8988T (cell line): ENCODE measurements around the gene PHF21A.
"Not testable (repeated sequence)": the region's sequence is repeated elsewhere in the genome, so short reads cannot be mapped to it uniquely, and the experiment has no call there.

Experiments
- DNase-seq: peaks from one replicate; pipeline ENCODE4 v3.0.0; 2011

The PHF21A gene

DNA sequence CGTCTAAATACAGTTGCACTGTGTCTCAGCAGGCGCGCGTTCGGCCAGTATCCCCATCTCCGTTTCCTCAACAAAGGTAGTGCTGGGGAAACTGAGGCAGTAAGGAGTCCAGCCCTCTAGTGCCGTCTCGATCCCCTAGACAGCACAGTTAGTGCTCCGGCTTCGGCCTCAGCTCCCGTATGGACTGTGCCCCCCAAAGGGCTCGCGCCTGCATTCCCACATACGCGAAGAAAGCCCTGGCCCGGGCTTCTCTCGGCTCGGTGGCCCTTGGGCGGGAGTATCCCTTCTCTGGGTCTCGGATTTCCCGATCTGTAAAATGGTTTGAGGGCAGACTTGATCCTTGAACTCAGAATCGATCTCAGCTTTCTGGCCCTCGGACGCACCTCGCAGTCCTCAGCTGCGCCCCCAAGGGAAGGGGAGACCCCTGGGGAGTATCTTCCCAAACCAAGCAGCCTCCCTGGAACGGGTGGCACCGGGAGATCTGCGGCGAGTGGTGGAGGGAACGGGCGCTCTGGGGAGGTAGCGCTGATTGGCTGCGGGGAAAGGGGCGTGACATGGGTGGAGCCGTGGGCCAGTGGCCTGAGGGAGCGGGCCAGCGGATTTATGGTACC, 202.8 kb downstream of the PHF21A start:
- DNase-seq: peak; percentile 99

DNA sequence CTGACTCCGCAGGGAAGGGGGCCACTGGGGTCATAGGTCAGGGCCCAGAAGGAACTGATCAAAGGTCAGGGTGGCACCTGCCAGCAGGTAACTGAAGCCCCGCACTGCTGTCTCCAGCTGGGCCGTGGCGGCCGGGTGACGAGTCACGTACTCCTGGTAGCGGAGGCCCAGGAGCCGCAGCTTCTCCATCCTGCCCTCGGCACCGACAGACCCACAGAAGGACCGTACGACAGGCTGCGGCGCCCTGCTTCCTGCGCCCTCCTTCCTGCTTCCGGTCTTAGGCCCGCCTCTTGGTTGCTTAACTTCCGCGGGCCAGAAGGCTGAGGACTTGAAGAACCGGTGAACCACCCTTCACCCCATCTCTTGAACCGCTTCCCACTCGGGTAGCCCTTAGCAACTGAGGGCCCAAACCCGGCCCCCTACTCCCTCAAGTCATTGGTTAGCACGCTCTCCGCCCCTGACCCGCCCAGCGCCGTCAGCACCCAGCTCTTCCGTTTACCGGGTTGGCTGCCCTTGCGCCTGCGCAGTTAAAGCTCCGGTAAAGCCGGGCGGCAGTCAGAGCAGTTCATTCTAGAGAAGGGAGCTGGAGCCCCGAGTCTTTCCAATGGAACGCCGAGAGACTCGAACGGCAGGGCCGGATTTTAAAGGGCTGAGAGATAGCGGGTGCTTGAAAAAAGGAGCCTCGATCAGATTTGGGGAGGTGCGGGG, 203.5 kb downstream of the PHF21A start, which contains the start of gene PEX16:
TSS of gene PEX16 (minus strand) at position 255 of the 708 bp plus-strand sequence. CDS start at position 189, 66 bp downstream.
- DNase-seq: peak; percentile 99

- DNase-seq: no peak
Observed at GRCh38 chr11:45917286-45917622, 204.0 kb downstream of the PHF21A start.

DNA sequence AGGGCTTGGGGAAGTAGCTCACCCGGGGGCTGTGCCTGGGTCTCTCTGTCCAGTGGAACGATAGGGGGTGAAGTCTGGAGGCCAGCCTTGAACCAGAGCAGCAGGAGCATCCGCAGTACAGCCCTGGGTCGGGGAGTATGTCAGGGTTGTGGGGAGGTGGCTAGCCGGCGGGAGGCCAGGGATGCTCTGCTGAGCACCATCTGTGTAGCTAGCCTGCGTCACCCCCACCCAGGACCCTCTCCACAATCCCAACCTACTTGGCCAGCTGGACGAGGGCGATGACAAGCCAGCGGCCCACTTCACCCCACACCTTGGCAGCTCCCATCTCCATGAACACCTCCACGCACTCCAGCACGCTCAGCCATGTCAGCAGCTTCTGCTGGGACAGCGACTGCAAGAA, 205.8 kb downstream of the PHF21A start:
- no peak for DNase-seq

DNA sequence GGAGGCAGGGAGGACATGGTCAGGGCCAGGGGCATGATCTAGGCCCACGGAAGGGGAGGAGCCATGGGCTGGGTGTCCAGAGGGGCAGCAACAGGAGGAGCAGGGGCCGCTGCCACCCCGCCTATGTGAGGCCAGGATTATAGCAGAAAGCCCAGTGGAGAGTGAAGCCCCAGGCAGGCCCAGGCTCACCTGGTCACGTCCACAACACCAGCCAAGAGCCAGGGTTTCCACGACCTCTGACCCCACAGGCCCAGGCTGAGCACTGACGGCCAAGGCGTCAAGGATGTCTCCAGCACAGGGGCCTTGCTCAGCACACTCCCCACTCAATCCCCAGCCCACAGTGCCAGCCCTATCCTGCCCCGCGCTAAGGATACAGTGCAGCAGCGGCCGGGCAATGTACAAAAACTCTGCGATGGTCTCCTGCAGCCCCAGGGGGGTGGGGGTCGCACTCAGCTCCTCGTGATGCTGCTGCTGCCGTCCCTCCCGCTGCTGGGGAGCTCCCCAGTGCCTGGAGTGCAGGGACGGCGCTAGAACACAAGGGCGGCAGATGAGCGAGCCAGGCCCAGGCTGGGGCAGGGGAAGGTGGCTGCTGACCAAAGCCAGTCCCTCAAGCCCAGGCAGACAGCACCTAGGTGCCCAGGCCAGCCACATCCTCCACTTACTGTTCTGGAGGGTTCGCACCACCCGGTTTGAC, 207.2 kb downstream of the PHF21A start:
- no peak for DNase-seq

DNA sequence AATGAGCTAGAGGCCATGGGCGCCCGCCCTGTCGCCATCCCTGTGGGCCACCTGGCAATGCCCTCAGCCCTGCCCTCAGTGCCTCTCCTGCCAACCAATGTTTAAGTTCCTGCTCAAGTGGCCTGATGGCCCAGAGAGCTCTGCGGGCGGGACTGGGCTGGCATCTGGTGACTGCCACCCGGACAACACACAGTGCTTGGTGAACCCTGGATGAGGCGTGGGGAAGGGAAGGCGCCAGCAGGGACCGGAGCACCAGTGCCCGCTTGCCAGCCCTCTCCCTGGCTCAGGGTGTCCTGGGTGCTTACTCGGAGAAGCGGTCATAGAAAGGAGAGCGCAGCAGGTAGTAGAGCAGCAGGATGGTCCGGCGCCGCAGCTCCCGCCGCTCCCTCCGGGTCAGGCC, 207.7 kb downstream of the PHF21A start:
- no peak for DNase-seq

GRCh38 chr11:45910623-45911022, 210.6 kb downstream of the PHF21A start:
- no peak for DNase-seq

DNA sequence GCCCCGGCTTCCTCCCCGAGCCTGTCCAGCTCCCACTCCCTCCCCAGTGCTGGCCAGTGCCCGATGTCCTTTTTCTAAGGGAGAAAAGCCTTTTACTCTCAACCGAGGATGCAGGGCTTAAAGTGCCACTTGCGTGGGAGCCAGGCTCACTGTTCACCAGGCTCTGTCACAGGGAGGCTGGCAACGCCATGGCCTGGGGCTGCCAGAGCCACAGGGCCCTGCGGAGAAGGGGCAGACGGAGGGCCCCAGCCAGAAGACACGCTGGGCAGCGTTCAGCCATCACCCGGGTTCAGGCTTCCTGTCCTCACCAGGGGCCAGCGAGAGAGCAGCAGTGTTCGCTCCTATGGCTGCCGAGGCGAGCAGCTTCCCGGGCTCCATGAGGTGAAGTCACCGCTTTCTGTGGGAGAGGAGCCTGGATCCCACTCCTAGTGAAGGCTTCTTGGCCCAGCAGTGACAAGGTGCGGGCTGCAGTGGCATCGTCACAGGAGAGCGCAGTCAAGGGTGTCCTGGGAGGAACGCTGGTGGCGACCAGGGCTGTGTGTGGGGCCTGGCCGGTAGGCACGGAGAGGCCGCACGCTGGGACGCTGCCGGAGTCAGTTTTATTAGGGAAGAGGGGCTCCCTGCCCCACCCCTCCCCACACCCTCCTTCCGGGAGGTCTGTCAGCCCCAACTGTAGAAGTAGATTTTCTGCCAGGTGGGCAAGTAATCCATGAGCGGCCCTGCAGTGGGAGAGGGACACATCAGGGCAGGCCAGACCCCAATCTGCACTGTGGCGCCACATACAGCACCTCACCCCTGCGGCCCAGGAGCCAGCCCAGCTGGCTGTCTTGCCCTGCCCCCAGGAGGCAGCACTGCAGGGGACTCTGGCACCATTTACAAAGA, 211.4 kb downstream of the PHF21A start:
- no peak for DNase-seq

DNA sequence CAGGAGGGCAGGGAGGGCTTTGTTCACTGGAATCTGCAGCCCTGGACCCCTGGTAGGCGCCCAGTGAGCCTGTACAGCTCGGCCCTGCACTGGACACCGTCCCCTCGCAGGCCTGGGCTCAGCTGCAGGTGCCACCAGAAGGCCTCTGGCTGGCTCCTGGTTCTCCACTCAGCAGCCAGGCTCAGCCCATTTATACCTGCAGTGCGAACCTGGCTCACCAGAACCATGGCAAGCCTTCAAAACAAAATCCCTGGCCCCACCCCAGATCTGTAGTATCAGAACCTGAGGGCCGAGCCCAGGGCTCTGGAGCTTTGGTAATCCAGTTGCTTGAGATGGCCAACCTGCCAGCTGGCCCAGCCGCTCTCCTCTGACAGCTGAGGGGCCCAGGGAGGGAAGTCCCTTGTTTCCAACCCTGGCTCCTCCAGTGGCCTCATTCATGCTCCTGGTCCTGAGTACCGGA, 213.3 kb downstream of the PHF21A start:
- no peak for DNase-seq

DNA sequence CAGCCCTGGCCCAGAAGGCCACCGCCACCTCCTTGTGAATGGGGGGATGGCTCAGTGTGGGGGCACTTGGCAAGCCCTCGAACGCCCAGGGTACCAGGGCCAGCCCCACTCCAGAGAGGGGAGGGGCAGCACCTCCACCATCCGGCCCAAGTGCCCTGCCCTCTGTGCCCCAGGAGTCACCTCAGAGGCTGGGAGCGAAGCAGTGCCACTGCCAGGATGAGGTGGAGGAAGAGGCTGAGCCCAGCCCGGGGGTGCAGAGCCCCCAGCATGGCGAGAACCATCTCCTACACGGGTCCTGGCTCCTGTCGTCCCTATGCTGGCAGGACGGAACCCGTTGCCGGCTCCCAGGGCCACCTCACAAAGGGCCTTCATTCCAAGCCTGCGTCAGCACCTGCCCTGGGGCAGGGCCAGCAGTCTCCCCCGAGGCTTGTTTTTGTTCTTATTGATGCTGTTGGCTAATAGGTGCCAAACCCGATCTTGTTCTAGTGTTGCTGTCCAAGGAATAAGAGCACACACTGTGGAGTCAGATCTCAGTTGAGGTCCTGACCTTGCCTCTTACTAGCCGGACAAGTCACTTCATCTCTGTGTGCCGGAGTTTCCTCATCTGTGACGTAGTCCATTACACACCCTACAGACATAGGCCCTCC, 214.2 kb downstream of the PHF21A start, which contains the start of gene FREY1:
TSS of gene FREY1 (minus strand) at position 307 of the 647 bp plus-strand sequence. CDS start at position 281, 26 bp downstream.
- DNase-seq: no peak

DNA sequence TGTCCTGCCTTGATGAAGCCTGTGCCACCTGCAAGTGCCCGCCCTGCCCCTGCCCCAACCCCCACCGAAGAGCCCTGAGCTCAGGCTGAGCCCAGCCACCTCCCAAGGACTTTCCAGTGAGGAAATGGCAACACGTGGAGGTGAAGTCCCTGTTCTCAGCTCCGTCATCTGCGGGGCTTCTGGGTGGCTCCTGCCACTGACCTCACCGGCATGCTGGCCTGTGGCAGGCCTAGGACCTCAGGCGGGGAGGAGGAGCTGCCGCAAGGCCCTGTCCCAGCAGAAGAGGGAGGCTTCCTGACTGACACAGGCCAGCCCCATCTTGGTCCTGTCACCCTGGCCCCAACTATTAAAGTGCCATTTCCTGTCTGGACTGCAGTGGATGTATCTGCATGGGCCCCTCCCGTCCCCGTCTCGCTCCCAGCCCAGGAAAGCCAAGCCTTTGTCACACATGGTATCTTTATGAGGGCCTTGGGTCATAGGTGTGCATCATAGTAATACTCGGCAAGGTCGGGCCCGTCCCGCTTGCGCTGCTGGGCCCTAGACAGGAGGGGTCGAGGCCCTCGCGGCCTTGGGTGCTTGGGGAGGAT, 215.1 kb downstream of the PHF21A start:
- no peak for DNase-seq

GRCh38 chr11:45905576-45905975, 215.7 kb downstream of the PHF21A start:
- not testable (repeated sequence) for DNase-seq

DNA sequence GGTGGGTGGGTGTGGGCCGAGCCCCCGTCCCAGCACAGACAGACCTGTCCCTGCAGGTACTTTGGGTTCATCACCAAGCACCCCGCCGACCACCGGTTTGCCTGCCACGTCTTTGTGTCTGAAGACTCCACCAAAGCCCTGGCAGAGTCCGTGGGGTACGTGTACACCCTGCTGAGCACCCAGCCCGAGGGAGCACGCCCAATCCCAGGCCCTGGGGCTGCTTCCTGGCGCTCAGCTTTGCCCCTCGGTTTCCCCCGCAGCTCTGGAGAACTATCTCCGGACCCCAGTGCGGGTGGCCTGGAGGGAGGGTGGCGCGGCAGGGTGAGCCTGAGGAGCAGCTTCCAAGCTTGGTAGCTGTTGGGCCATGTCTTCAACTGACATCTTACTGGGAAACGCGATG, 216.2 kb downstream of the PHF21A start:
- DNase-seq: no peak

- no peak for DNase-seq
Observed at GRCh38 chr11:45904309-45904915, 216.8 kb downstream of the PHF21A start.

GRCh38 chr11:45902452-45903380, 218.5 kb downstream of the PHF21A start:
- DNase-seq: no peak

GRCh38 chr11:45901626-45902025, 219.6 kb downstream of the PHF21A start:
- no peak for DNase-seq

- DNase-seq: no peak
Observed at GRCh38 chr11:45900916-45901617, 220.2 kb downstream of the PHF21A start.

- DNase-seq: not testable (repeated sequence)
Observed at GRCh38 chr11:45900175-45900800, 221.0 kb downstream of the PHF21A start.
